PFSK-1 (cell line): ENCODE results near the gene HERC3.

Source experiments
- TAF1 ChIP-seq: IDR thresholded peaks from 2 replicates; pipeline ENCODE4 v1.6.1; 2012; ENCODE audit warnings: low read length, control low read depth, borderline replicate concordance; ENCODE audit not compliant: insufficient read depth
- TF ChIP-seq, protein P1 (sequence below), 2 experiments: IDR thresholded peaks; 2 replicates each; pipeline versions ENCODE4 v1.6.1 to v1.8.0; 2011 to 2012; ENCODE audit warnings: low read depth in 2 of 2, low read length in 2 of 2, control low read depth in 1 of 2, inconsistent platforms in 1 of 2, mild to moderate bottlenecking in 1 of 2, moderate library complexity in 1 of 2; ENCODE audit not compliant: insufficient read depth in 1 of 2

DNA sequence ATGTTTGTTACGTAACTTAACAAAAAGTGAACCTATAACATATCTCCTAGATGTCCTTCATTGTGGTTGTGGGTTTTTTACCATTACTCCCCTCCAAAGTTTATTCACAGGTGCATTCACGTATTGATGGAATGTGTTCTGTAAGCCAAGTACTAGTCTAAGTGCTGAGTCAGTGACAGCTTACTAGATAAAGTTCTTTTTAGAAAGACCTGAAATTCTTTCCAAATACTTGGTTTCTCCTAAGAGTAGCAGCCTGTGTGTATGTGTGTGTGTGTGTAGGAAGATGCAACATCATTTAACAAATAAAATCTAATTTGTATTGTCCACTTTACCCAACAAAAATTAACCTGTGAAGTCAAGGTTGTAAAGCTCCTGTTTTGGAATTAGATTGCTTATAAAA, 83.3 kb downstream of the HERC3 start:
- TF ChIP-seq, protein P1, sequence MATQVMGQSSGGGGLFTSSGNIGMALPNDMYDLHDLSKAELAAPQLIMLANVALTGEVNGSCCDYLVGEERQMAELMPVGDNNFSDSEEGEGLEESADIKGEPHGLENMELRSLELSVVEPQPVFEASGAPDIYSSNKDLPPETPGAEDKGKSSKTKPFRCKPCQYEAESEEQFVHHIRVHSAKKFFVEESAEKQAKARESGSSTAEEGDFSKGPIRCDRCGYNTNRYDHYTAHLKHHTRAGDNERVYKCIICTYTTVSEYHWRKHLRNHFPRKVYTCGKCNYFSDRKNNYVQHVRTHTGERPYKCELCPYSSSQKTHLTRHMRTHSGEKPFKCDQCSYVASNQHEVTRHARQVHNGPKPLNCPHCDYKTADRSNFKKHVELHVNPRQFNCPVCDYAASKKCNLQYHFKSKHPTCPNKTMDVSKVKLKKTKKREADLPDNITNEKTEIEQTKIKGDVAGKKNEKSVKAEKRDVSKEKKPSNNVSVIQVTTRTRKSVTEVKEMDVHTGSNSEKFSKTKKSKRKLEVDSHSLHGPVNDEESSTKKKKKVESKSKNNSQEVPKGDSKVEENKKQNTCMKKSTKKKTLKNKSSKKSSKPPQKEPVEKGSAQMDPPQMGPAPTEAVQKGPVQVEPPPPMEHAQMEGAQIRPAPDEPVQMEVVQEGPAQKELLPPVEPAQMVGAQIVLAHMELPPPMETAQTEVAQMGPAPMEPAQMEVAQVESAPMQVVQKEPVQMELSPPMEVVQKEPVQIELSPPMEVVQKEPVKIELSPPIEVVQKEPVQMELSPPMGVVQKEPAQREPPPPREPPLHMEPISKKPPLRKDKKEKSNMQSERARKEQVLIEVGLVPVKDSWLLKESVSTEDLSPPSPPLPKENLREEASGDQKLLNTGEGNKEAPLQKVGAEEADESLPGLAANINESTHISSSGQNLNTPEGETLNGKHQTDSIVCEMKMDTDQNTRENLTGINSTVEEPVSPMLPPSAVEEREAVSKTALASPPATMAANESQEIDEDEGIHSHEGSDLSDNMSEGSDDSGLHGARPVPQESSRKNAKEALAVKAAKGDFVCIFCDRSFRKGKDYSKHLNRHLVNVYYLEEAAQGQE (IDR thresholded peaks at IDR 0.05; ENCODE audit: insufficient read depth in 1 of 2, low read depth in 2 of 2, low read length in 2 of 2): no peak
- TF ChIP-seq TAF1: no peak
